K562 (cell line): ENCODE measurements around the gene SULT2B1. TPM values are rescaled to one million over a fixed set of nuclear protein-coding genes. Genes with fewer than 3 reads are reported as not detected.

Experiments
- BRD9 ChIP-seq: fragments of 450-650 bp; IDR thresholded peaks from 2 replicates; pipeline ENCODE4 v1.6.1; 2018; ENCODE audit warnings: low read depth; ENCODE audit not compliant: partially characterized antibody
- CBFB ChIP-seq: sonication (generic); formaldehyde crosslinking; IDR thresholded peaks from 2 replicates; pipeline ENCODE4 v1.4.0; 2020; ENCODE audit warnings: mild to moderate bottlenecking, missing genetic modification reagents
- CUX1 ChIP-seq: fragments of 200-800 bp; sonication (Bioruptor generic); IDR thresholded peaks from 2 replicates; pipeline ENCODE4 v1.6.1; 2016; ENCODE audit warnings: missing genetic modification characterization, missing compliant biosample characterization
- E2F4 ChIP-seq: sonication (generic); formaldehyde crosslinking; IDR thresholded peaks from 2 replicates; pipeline ENCODE4 v1.8.0; 2022; ENCODE audit warnings: mild to moderate bottlenecking, low read depth, missing genetic modification reagents
- HDGF ChIP-seq: fragments of 450-650 bp; IDR thresholded peaks from 2 replicates; pipeline ENCODE4 v1.6.1; 2016
- NFE2 ChIP-seq: IDR thresholded peaks from 2 replicates; pipeline ENCODE4 v1.6.1; 2014; ENCODE audit warnings: antibody characterized with exemption, low read depth
- ZBTB12 ChIP-seq: fragments of 250-450 bp; sonication (Bioruptor Pico); IDR thresholded peaks from 2 replicates; pipeline ENCODE4 v1.4.0; 2020
- ZBTB9 ChIP-seq: fragments of 450-650 bp; formaldehyde crosslinking; IDR thresholded peaks from 2 replicates; pipeline ENCODE4 v1.4.0; 2020; ENCODE audit warnings: mild to moderate bottlenecking, moderate library complexity
- ZNF121 ChIP-seq: sonication (generic); formaldehyde crosslinking; conservative IDR thresholded peaks from 2 replicates; pipeline ENCODE4 v1.8.0; 2022; ENCODE audit warnings: missing genetic modification reagents
- ZNF431 ChIP-seq: sonication (generic); formaldehyde crosslinking; IDR thresholded peaks from 2 replicates; pipeline ENCODE4 v1.8.0; 2022; ENCODE audit warnings: mild to moderate bottlenecking, missing genetic modification reagents
- ZNF436 ChIP-seq: fragments of 250-450, 450-650 bp; sonication (Bioruptor Pico); formaldehyde crosslinking; IDR thresholded peaks from 2 replicates; pipeline ENCODE4 v1.7.0; 2020; ENCODE audit warnings: mild to moderate bottlenecking
- ZNF511 ChIP-seq: sonication (generic); formaldehyde crosslinking; IDR thresholded peaks from 2 replicates; pipeline ENCODE4 v1.8.0; 2022; ENCODE audit warnings: mild to moderate bottlenecking, missing genetic modification reagents
- polyA plus RNA-seq, 8 experiments: library from polyadenylated mRNA; depleted of rRNA in 4 of 8; stranded (reverse) in 5 of 8; unstranded in 3 of 8; fragments of >200 nt; fragmentation: Nextera tagmentation in 2 of 8; fragmentation: Illumina TruSeq in 1 of 8; extraction: Ambion mirVana in 2 of 8; extraction: Trizol in 1 of 8; gene quantifications; 2 replicates each; pipeline versions ENCODE4 v1.2.1 to v1.2.3, GENCODE V29; 2011 to 2014; ENCODE audit warnings: inconsistent platforms in 1 of 8, missing spikeins in 1 of 8
- total RNA-seq, 7 experiments: library from RNA; depleted of rRNA in 6 of 7; stranded (reverse); fragments of >200 nt in 6 of 7; fragmentation: Illumina TruSeq in 2 of 7; extraction: Trizol in 2 of 7; gene quantifications; 2 replicates each; pipeline versions ENCODE4 v1.2.1 to v1.2.3, GENCODE V29; 2011 to 2021; ENCODE audit warnings: low replicate concordance in 1 of 7

The SULT2B1 gene
- total and polyA plus RNA-seq, 9 of the 15 experiments (the other 6 are each of a cell fraction or from before 2014, with no cell fraction given) = 0.09 to 0.62 (median 0.22) TPM; not detected in 2

GRCh38 chr19:48634036-48634342 is 82.0 kb downstream of the SULT2B1 start (continued):
- TF ChIP-seq CUX1 (CRISPR knock-in tag) (0 out of 2 replicates have a peak, but pooled peaks have one; percentile 22), ZNF431 (peak; percentile 54; the same call in 1 of the 2 replicates), BRD9 (peak; percentile 15), ZBTB12 (peak; percentile 25; the same call in 1 of the 2 replicates), HDGF (peak; percentile 41; the same call in 1 of the 2 replicates), CBFB (CRISPR knock-in tag) (no peak), E2F4 (CRISPR knock-in tag) (0 out of 2 replicates have a peak, but pooled peaks have one; percentile 51), ZBTB9 (CRISPR knock-in tag) (peak; percentile 59; the same call in 1 of the 2 replicates), NFE2 (no peak), ZNF121 (0 out of 2 replicates have a peak, but pooled peaks have one; percentile 35), ZNF436 (CRISPR knock-in tag) (peak; percentile 24; the same call in 1 of the 2 replicates), ZNF511 (CRISPR knock-in tag) (no peak)
